Activated naive CD8-positive, alpha-beta T cell (primary cell): ENCODE measurements around the gene PRKCD.
"Not testable (repeated sequence)": the region's sequence is repeated elsewhere in the genome, so short reads cannot be mapped to it uniquely, and the experiment has no call there.

Experiments used
- H3K27ac Mint-ChIP-seq: one replicate; pipeline ENCODE4 v1.8.0; 2021; ENCODE audit warnings: mixed read lengths
- H3K27me3 Mint-ChIP-seq: one replicate; pipeline ENCODE4 v1.8.0; 2021; ENCODE audit warnings: mixed read lengths
- H3K36me3 Mint-ChIP-seq: one replicate; pipeline ENCODE4 v1.8.0; 2021; ENCODE audit warnings: mixed read lengths
- H3K4me1 Mint-ChIP-seq: one replicate; pipeline ENCODE4 v1.8.0; 2021; ENCODE audit warnings: low read depth, mixed read lengths
- H3K4me3 Mint-ChIP-seq: one replicate; pipeline ENCODE4 v1.8.0; 2021; ENCODE audit warnings: mild to moderate bottlenecking, mixed read lengths
- H3K9me3 Mint-ChIP-seq: one replicate; pipeline ENCODE4 v1.8.0; 2021; ENCODE audit warnings: low read depth, mixed read lengths

Gene PRKCD

DNA sequence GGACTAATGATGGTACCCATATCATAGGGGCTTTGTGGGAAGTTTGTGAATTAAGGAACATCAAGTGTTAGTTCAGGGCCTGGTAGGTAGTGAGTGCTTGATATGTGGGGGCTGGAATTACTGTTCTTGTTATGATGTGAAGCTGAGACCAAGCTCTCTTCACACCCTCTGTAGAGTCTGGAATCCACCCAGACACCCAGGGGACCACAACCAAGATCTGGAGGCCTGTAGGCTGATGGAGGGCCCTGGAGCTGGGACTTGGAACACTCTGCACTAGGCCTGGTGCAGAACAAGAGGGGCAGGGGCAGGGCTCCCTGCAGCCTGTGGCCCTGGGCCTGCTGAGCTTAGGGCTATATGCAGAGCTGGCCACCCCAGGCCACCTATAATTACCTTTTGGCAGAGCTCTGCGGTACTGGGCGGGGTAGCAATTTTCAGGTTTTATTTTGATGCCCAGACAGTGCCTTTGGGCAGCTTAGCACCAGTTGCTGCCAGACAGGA is 13.1 kb upstream of the PRKCD start:
- H3K36me3 Mint-ChIP-seq: no peaks in the 10 kb centered on the region
- no peak overlapping the region for H3K4me3 Mint-ChIP-seq
- no peak overlapping the region for H3K27ac Mint-ChIP-seq
- H3K9me3 Mint-ChIP-seq: no peaks in the 10 kb centered on the region
- peaks cover under 1% of the 10 kb centered on the region for H3K27me3 Mint-ChIP-seq
- no peaks in the 10 kb centered on the region for H3K4me1 Mint-ChIP-seq

GRCh38 chr3:53149006-53149690 is 11.9 kb upstream of the PRKCD start:
- no peaks in the 10 kb centered on the region for H3K36me3 Mint-ChIP-seq
- H3K27ac Mint-ChIP-seq: no peak overlapping the region
- H3K27me3 Mint-ChIP-seq: peaks cover 8% of the 10 kb centered on the region
- no peaks in the 10 kb centered on the region for H3K4me1 Mint-ChIP-seq
- no peaks in the 10 kb centered on the region for H3K9me3 Mint-ChIP-seq
- no peak overlapping the region for H3K4me3 Mint-ChIP-seq

- peaks cover 8% of the 10 kb centered on the region for H3K27me3 Mint-ChIP-seq
- no peak overlapping the region for H3K4me3 Mint-ChIP-seq
- no peak overlapping the region for H3K27ac Mint-ChIP-seq
- no peaks in the 10 kb centered on the region for H3K9me3 Mint-ChIP-seq
- H3K36me3 Mint-ChIP-seq: no peaks in the 10 kb centered on the region
- no peaks in the 10 kb centered on the region for H3K4me1 Mint-ChIP-seq
These were observed 11.3 kb upstream of the PRKCD start for GRCh38 chr3:53149699-53150098.

GRCh38 chr3:53150247-53151085 is 10.5 kb upstream of the PRKCD start:
- H3K4me1 Mint-ChIP-seq: no peaks in the 10 kb centered on the region
- peaks cover 8% of the 10 kb centered on the region for H3K27me3 Mint-ChIP-seq
- H3K27ac Mint-ChIP-seq: no peak overlapping the region
- no peaks in the 10 kb centered on the region for H3K36me3 Mint-ChIP-seq
- no peak overlapping the region for H3K4me3 Mint-ChIP-seq
- H3K9me3 Mint-ChIP-seq: no peaks in the 10 kb centered on the region

GRCh38 chr3:53151086-53151438 is 9.9 kb upstream of the PRKCD start:
- not testable (repeated sequence) for H3K27me3 Mint-ChIP-seq, H3K4me1 Mint-ChIP-seq

DNA sequence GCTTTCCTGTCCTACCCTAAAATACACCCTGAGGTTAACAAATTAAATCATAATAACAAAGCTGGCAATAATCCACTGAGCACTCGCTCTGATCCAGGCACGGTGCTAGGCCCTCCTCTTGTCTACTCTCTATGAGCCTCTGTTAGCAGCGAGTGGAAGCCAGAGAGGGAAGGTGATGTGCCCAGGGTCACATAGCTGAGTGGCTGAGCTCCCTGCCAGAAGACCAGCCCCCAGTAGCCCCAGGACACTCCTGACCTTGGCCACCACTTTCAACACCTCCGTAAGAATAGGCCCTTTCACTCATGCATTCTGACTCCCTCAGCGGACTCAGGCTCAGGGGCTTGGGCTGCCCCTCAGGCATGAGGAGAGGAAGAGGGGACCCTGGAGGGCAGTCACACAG is 9.5 kb upstream of the PRKCD start:
- H3K4me1 Mint-ChIP-seq: no peaks in the 10 kb centered on the region
- H3K9me3 Mint-ChIP-seq: no peaks in the 10 kb centered on the region
- no peak overlapping the region for H3K27ac Mint-ChIP-seq
- no peak overlapping the region for H3K4me3 Mint-ChIP-seq
- H3K36me3 Mint-ChIP-seq: no peaks in the 10 kb centered on the region
- peaks cover 8% of the 10 kb centered on the region for H3K27me3 Mint-ChIP-seq

More at GRCh38 chr3:53151086-53151438, 9.9 kb upstream of the PRKCD start:
- not testable (repeated sequence) for H3K9me3 Mint-ChIP-seq, H3K27ac Mint-ChIP-seq, H3K4me3 Mint-ChIP-seq, H3K36me3 Mint-ChIP-seq

GRCh38 chr3:53151870-53152660 is 8.9 kb upstream of the PRKCD start:
- H3K36me3 Mint-ChIP-seq: no peaks in the 10 kb centered on the region

GRCh38 chr3:53153264-53153823 is 7.7 kb upstream of the PRKCD start:
- H3K4me3 Mint-ChIP-seq: no peak overlapping the region
- H3K27me3 Mint-ChIP-seq: peaks cover 11% of the 10 kb centered on the region
- no peaks in the 10 kb centered on the region for H3K4me1 Mint-ChIP-seq
- no peak overlapping the region for H3K27ac Mint-ChIP-seq
- no peaks in the 10 kb centered on the region for H3K9me3 Mint-ChIP-seq
- H3K36me3 Mint-ChIP-seq: no peaks in the 10 kb centered on the region

More at GRCh38 chr3:53151870-53152660, 8.9 kb upstream of the PRKCD start:
- no peak overlapping the region for H3K4me3 Mint-ChIP-seq
- no peak overlapping the region for H3K27ac Mint-ChIP-seq
- H3K27me3 Mint-ChIP-seq: peaks cover 8% of the 10 kb centered on the region
- H3K9me3 Mint-ChIP-seq: no peaks in the 10 kb centered on the region
- H3K4me1 Mint-ChIP-seq: no peaks in the 10 kb centered on the region

GRCh38 chr3:53153980-53154379 is 7.0 kb upstream of the PRKCD start:
- Mint-ChIP-seq H3K36me3 (no peaks in the 10 kb centered on the region), H3K27me3 (peaks cover 11% of the 10 kb centered on the region), H3K4me1 (no peaks in the 10 kb centered on the region), H3K27ac (no peak overlapping the region), H3K9me3 (no peaks in the 10 kb centered on the region), H3K4me3 (no peak overlapping the region)

DNA sequence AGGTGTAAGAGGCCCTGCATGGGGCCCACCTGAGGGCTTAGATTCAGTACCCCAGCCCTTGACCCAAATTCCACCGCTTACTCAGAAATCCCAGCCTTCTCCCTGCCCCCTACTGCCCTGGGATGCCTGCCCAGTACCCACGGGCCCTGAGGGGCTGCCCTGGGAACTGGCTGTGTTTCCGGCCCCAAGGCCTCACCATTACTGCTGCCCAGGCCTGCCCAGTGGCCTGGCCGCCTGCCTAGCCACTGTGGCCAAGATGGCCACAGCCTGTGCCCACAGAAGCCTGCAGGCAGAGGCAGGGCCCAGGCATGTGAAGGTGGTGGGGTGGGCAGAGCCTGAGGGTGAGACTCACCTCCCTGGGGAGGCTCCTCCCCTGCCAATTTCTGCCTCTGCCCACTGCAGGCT is 6.1 kb upstream of the PRKCD start:
- Mint-ChIP-seq H3K27me3 (peaks cover 11% of the 10 kb centered on the region), H3K27ac (no peak overlapping the region), H3K4me3 (no peak overlapping the region), H3K4me1 (no peaks in the 10 kb centered on the region), H3K9me3 (no peaks in the 10 kb centered on the region), H3K36me3 (no peaks in the 10 kb centered on the region)

DNA sequence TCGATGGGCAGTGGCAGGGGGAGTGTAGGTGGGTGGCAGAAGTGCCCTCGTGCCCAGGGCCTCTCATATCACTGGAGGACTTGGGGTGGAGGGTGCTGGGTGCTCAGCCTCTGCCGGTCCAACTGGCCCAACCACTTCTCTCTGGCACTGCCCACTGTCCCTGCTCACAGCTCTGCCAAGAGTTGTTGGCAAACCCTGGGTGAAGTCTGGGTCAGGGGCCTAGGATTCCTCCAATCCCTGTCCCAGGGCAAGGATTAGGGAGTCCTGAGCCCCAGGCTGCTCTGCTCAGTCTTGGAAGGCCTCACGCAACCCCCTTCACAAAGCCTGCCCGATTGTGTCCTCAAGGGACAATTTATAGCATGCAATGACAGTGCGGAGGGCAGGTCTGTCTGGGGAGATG is 5.2 kb upstream of the PRKCD start:
- peaks cover 11% of the 10 kb centered on the region for H3K27me3 Mint-ChIP-seq
- H3K27ac Mint-ChIP-seq: no peak overlapping the region
- no peaks in the 10 kb centered on the region for H3K36me3 Mint-ChIP-seq
- no peak overlapping the region for H3K4me3 Mint-ChIP-seq
- H3K9me3 Mint-ChIP-seq: no peaks in the 10 kb centered on the region
- H3K4me1 Mint-ChIP-seq: peaks cover 3% of the 10 kb centered on the region

- Mint-ChIP-seq H3K4me1 (peaks cover 3% of the 10 kb centered on the region), H3K27ac (no peak overlapping the region), H3K27me3 (peaks cover 11% of the 10 kb centered on the region), H3K36me3 (no peaks in the 10 kb centered on the region), H3K9me3 (no peaks in the 10 kb centered on the region), H3K4me3 (no peak overlapping the region)
These were observed 4.6 kb upstream of the PRKCD start for GRCh38 chr3:53156368-53156834.

GRCh38 chr3:53157974-53158580 is 2.9 kb upstream of the PRKCD start:
- no peaks in the 10 kb centered on the region for H3K36me3 Mint-ChIP-seq
- H3K27me3 Mint-ChIP-seq: peaks cover 9% of the 10 kb centered on the region
- no peaks in the 10 kb centered on the region for H3K9me3 Mint-ChIP-seq
- H3K27ac Mint-ChIP-seq: no peak overlapping the region
- H3K4me1 Mint-ChIP-seq: peaks cover 12% of the 10 kb centered on the region
- no peak overlapping the region for H3K4me3 Mint-ChIP-seq

- H3K27me3 Mint-ChIP-seq: peaks cover 3% of the 10 kb centered on the region
- H3K27ac Mint-ChIP-seq: no peak overlapping the region
- H3K36me3 Mint-ChIP-seq: no peaks in the 10 kb centered on the region
- H3K9me3 Mint-ChIP-seq: no peaks in the 10 kb centered on the region
- peaks cover 17% of the 10 kb centered on the region for H3K4me1 Mint-ChIP-seq
- H3K4me3 Mint-ChIP-seq: no peak overlapping the region
These were observed 2.2 kb upstream of the PRKCD start for GRCh38 chr3:53158765-53159155.
